HG03103 (cell line): ENCODE data around the gene ITK.
A peak's percentile ranks its signal among the peaks of the same experiment; 100 is the strongest.
"Not testable (repeated sequence)": the region's sequence is repeated elsewhere in the genome, so short reads cannot be mapped to it uniquely, and the experiment has no call there.

Experiments used
- ATAC-seq: cut with Tn5 transposase; IDR thresholded peaks from one replicate; pipeline ENCODE4 v1.9.1; 2021; ENCODE audit warnings: low read depth; ENCODE audit not compliant: unreplicated experiment

ITK gene

DNA sequence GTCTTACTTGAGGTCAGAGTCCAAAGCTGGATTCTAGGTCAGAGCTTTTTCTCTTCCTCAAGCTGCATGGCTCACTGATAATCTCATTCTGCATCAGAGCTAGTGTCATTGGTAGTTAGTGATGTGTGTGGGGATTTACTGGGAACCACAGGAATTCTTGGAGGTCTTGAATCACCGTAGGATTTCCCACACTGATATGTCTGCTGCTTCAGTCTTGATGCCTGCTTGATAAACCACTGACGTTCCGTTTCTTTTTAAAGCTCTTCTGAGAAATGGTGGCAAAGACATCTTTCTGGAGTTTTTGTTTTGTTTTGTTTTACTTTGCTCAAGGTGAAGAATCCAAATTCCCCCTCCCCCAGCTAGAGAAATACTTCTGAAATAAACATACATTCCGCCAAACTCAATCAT, 13.4 kb upstream of the ITK start:
- ATAC-seq, result no peak

DNA sequence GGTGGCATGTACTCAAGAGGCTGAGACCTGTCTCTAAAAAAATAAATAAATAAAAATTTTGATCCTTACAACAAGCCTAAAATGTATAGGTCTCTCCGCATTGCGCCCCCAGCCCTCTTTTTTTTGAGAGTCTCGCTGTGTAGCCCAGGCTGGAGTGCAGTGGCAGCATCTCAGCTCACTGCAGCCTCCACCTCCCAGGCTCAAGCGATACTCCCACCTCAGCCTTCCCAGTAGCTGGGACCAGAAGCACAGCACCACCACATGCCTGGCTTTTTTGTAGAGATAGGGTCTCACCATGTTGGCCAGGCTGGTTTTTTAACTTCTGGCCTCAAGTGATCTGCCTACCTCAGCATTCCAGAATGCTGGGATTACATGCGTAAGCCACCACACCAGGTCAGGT, 12.4 kb upstream of the ITK start:
- ATAC-seq, result no peak

DNA sequence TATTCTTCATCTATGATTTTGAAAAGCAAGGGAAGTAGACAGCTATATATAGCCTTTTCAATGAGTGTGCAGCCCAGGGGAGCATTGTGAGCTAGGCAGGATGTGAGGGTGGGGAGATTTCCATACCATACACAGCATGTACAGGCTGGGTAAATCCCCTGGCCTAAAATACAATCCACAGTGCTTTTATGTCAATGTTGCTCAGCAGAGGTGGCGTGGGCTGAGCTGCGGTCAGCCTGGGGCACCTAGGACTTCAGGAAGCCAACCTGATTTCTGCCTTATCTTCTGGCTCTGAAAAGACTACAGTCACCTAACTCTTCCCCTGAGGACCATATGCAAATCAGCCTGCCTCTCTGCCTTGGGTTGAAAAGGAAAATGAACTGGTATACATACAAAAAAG, 8.2 kb upstream of the ITK start:
- peak; percentile 97 for ATAC-seq

DNA sequence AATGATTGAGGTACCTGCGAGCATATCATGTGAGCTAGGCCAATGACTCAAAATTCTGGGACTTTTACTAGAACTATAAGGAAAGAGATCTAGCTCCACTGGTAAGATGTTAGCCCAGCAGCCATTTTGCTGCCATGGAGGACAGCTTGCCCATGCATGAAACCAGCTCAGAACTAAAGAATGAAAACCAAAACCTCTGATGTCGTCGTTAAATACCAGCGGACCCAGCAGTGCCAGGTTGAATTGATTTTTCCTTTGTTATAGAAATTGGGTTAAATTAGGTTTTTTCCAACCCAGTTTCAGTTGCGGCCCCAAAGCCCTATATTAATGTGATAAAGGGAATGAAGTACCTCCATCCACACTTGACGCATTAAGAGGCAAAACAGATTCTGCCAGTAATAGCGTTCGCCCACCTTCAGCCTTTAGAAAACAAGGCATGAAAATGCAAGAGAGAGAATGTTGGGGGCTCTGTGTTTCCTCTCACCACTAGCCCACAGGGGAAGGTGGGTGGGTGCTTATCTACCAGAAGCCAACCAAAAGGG, 5.5 kb upstream of the ITK start:
- ATAC-seq, result no peak

DNA sequence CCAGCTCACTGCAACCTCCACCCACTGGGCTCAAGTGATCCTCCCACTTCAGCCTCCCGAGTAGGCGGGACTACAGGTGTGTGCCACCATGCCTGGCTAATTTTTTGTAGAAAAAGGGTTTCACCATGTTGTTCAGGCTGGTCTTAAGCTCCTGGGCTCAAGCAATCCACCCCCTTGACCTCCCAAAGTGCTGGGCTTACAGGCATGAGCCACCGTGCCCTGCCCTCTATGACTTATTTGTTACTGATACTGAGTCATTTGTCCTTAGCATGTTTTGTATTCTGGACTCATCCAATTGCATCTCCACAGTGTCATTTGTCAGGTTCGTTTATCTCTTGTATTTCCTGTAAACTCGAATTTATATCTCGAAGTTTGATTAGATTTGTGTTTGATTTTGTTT, 2.7 kb upstream of the ITK start:
- ATAC-seq, result no peak

DNA sequence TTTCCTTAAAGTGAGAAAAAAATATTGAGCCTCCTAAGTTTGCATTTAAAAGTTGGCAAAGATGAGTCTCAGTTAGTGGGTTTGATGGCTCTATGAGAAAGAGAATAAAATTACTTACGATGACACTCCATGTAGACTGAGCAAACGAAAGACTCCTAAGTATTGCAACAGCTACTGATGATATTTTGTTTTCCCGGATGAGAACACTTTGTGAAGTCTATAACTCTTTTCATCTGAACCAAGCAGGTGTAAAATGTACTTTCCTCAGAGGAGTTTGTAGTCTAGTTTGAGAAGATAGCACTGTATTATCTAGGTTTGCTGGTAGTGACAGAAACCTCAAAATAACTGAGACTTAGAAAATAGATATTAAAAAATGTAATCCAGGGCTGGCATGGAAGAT, 1.7 kb upstream of the ITK start:
- ATAC-seq, result no peak

DNA sequence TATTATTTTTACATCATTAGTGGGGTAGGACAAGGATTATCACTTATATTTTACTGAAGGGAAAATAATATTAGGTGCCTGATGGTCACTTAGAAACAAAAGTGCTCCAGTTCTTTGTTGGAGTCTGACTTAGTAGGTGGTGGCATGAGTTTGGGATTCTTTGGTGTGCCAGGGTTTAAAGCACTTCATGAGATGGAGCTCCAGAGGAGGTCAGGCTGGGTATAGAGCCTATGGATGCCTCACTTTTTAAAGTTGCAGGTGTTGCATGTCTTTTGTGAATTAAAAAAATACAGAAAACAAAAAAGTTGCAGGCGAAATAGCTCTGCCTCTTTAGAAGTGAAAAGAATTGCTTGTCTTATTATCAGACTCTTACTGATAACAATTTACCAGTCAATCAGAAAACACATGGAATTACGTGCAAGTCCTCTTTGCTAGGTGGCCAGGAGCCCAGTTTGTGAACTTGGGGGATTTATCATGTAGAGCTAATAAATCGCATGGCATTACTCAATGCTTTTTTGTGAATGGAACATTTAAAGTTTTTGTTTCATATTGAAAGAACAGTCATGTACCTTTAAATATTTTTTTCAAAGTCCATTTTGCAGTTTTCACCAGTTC, 1.6 kb downstream of the ITK start:
- no peak for ATAC-seq

DNA sequence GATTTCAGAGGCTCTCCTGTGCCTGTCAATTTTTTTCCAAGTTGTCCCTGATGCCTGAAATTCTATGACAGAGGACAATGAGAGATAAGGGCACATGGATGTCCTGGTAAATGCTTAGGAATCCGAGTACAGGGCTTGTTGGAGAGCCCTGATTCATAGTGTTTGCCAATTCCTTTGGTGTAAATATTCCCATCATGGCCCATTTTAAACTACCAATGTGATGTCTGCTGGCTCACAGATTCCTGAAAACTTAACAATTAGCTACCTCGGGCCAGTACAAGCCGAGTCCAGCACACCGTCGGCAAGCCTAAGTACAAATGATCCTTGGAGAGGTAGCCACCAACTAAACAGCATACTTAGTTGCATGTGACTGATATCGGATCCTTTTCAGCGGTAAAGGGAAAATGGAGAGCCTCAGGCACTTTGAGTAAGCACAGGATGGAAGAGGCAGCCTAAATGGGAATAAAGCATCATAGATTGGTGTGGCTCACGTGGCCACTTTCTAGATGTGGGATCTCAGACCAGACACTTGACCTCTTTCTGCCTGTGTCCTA, 3.6 kb downstream of the ITK start:
- no peak for ATAC-seq

DNA sequence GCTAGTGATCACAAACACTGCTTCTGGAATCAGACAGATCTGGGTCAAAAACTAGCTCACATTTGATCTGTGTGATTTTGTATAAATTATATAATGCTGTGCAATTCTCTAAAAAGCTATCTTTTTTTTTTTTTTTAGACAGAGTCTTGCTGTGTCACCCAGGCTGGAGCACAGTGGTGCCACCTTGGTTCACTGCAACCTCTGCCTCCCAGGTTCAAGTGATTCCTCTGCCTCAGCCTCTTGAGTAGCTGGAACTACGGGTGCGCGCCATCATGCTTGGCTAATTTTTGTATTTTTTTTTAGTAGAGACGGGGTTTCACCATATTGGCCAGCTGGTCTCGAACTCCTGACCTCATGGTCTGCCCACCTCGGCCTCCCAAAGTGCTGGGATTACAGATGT, 4.5 kb downstream of the ITK start:
- ATAC-seq, result not testable (repeated sequence)

DNA sequence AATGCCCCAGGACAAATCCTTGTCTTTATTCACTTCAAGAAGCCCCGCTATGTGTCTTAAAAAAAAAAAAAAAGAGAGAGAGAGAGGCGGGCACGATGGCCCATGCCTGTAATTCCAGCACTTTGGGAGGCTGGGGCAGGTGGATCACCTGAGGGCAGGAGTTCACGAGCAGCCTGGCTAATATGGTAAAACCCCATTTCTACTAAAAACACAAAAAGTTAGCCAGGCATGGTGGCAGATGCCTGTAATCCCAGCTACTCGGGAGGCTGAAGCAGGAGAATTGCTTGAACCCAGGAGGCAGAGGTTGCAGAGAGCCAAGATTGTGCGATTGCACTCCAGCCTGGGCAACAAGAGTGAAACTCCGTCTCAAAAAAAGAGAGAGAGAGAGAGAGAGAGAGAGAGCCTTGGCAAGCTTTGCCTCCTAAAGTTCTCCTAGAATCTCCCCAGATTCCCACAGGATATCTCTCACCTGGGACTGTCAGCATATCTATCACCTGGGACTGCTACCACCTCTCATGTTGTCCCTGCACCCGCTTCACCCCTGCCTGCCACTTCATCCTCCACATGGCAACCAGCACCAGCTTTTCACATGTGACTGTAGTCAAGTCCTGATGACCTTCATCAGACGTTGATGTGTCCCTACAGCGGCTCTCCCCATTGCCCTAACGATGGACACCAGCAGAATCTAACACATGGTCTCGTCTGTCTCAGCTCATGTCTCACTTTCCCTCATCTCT, 5.8 kb downstream of the ITK start:
- no peak for ATAC-seq

DNA sequence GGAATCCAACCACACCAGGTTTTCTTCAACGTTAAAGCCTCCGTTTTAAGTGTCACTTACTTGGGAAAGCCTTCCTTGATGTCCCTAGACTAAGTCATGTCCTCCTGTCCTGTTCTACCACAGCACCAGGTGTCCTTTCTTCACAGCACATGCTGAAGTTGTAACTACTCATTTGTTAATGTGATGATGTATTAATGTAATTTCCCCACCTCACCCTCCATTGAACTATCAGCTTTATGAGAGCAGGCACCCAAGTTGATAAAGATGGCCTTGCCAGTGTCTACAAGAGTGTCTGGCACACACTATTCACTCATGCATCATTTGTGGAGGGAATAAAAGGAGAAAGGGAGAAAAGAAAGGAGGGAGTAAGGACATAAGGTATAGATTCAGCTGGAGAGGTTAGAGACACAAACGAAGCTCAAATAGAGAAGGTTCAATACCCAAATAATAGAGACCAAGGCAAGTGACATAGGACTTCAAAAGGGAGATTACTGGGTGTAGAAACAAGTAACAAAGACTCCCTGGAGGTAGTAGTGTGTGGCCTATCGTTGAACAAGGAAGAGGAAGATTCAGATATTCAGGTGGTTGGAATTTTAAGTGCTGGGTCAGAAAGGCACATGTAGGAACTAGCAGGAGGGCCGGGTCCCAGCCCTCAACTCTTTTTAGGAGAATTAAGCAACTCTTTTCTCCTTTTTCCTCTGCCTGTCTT, 6.6 kb downstream of the ITK start:
- ATAC-seq, result no peak

DNA sequence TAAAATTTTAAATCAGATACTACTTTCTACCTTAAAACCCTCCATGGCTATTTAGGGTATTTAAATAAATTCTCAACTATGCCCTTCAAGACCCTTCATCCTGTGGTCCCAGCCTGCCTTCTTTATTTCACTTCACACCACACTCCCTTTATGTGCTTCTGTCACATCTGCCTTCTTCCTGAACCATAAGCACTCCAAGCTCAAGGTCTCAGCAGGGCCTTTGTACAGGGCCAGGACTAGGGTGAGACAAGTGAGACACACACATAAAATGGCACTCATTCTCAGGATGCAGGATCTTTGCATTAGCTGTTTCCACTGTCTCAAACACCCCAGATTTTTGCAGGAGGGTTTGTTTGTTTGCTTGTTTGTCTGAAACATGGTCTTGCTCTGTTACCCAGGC, 7.6 kb downstream of the ITK start:
- no peak for ATAC-seq

DNA sequence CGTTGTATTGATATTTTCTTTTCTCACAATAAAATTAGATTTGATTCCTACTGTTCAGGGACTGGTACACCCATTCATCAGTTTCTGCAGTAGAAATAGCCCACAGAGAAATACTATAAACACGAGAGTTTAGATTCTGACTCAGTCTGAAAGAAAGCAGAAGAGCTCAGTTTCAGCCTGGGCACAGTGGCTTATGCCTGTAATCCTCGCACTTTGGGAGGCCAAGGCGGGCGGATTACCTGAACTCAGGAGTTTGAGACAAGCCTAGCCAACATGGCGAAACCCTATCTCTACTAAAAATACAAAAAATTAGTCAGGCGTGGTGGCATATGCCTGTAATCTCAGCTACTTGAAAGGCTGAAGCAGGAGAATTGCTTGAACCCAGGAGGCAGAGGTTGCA, 8.6 kb downstream of the ITK start:
- peak; percentile 70 for ATAC-seq

DNA sequence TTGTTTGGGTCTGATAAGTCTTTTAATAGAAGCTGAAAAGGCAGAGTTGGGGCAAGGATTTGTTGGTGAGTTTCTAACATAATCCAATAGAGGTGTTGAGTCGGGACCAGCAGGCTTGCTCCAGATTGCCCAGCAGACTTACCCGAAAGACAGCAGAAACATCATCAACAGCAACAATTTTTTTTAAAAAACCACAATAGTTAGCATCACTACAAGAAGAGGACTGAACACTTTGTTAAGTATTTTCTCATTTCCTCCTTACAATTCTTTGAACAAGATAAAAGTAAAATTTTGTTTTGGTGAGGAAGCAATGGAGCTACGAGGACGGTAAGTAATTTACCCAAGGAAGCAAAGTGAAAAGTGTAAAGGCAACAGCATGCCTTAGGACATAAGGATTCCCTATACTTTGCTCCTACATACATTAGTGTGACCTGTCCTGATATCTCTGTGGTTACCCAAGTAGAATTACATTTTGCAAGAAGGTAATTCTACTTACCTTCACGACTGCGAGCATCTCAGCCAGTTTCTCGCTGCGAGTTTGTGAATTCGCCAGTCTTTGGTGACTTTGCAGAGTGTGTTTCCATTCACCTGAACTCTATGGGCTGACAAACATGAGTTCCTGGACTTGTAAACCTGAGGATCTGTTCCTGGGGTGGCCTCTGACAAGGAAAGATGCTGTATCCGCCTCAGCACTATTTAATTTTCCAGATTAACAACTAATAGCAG, 13.2 kb downstream of the ITK start:
- ATAC-seq, result no peak

DNA sequence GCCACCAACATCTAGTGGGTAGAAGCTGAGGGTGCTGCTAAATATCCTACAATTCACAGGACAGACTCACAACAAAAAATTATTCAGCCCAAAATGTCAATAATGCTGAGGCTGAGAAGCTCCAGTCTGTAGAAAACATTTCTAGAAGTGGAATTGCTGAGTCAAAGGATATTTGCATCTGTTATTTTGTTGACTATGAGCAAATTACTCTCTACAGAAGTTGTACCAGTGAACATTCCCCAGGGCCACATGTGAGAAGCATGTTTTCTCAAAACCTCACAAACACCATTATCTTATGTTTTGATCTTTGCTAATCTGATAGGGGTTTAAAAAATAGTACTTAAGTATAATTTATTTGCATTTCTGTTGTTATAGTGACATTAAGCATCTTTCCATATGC, 15.4 kb downstream of the ITK start:
- ATAC-seq, result no peak

DNA sequence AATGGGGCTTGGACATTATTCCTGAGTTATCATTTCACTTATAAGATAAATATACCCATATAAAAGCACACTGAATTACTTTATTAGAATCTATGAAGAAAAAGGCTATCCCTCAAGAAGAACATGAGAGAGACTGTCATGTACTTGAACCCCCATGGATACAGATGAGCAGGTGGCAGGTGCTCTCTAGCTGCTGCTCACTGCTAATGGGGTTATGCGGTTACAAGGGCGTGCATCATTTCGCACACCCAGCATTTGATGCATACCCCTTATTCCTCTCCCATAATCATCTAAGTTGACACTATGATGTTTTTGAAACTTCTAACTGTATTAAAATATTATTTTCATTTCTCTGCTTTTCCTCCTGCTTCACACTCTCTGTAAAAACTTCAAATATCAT, 16.4 kb downstream of the ITK start:
- ATAC-seq, result no peak

DNA sequence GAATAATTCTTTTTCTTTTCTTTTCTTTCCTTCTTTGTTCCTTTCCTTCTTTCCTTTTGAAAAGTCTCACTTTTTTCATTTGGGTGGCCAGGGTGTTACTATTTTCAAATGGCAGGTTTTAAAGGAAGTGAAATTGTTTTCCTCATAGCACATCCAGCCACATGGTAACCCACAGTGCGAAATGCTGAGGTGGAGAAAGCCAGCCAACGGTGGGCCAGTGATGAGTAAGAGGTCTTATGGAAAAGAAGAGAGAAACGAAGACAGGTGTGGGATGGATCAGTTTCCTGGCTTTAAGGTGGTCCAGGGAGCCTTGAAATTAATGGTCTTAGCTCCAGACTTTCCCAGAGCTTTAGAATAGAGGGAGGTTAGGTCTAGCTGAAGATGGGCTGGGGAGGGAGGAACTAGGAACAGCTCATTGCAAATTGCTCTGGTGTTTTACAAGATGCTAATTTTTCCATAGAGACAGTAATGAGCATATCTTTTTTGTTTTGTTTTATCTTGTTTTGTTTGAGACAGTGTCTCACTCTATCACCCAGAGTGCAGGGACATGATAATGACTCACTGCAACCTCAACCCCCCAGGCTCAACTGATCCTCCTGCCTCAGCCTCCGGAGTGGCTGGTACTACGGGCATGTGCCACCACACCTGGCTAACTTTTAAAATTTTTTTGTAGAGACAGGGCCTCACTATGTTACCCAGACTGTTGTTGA, 17.8 kb downstream of the ITK start:
- no peak for ATAC-seq

DNA sequence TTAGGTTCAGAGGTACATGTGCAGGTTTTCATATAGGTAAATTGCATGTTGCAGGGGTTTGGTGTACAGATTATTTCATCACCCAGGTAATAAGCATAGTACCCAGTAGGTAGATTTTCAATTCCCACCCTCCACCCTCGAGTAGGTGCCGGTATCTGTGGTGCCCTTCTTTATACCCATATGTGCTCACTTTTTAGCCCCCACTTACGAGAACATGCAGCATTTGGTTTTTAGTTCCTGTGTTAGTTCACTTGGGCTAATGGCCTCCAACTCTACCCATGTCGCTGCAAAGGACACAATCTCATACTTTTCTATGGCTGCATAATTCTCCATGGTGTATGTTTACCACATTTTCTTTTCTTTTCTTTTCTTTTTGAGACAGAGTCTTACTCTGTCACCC, 21.2 kb downstream of the ITK start:
- no peak for ATAC-seq

DNA sequence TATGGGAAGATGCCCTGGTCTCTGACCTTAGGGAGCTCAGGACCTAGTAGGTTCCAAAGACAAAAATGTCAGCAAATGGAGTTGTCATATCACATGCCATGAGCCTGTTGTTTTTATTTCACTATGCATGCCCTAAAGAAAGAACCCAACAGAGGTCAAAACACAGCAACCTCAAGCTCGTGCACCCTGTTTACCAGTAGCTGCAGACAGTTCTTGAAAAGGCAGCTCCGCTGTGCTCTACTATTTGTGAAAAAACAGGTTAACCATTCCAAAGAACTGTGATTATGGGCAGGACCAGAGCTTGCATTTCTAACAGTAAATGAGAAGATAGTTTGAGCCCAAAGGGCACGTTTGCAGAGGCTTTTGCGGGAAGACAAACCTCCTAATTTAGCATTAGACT, 22.8 kb downstream of the ITK start:
- ATAC-seq, result no peak

DNA sequence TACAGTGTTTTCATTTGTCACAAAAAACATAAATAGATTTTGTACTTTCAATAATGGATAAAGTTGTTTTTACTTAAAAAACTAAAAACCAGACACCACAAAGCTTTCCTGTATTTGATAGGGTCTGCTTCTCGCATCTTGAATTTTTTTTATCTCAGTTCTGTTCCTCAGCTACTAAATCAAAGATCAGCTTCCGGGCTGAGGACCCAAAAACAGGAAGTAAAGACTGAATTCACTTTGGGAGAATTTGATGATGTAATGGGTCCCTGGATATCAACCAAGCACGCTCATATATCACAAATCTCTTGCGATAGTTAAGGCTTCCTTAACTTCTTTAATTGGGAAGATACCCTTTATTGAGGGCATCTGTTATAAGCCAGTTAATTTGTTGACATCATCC, 24.1 kb downstream of the ITK start:
- ATAC-seq, result no peak
